GM12891 (cell line): ENCODE measurements around the gene PTCD1.

Experiments used
- POLR2A ChIP-seq: IDR thresholded peaks from 2 replicates; pipeline ENCODE4 v1.6.1; 2011; ENCODE audit warnings: low read depth, low read length, control low read depth
- POLR2AphosphoS5 ChIP-seq: IDR thresholded peaks from 2 replicates; pipeline ENCODE4 v1.6.1; 2011; ENCODE audit warnings: low read depth, low read length, control low read depth
- POU2F2 ChIP-seq: IDR thresholded peaks from 2 replicates; pipeline ENCODE4 v1.6.1; 2011; ENCODE audit warnings: low read depth, mild to moderate bottlenecking, control low read depth, low read length, moderate library complexity
- TAF1 ChIP-seq: IDR thresholded peaks from 2 replicates; pipeline ENCODE4 v1.6.1; 2011; ENCODE audit warnings: low read depth, low read length, control low read depth

- TF ChIP-seq POLR2A (no peak), POU2F2 (no peak), TAF1 (no peak), POLR2AphosphoS5 (no peak)
Observed at GRCh38 chr7:99457050-99457649, 18.6 kb upstream of the PTCD1 start.
